A549 (cell line): ENCODE data around the gene KRTAP12-1. TPM values are rescaled to one million over a fixed set of nuclear protein-coding genes. Genes with fewer than 3 reads are reported as not detected.

Experiments
- ATAC-seq, 2 experiments: fragments of 200-7000 bp in 1 of 2; fragments of >200 bp in 1 of 2; cut with Nextera tagmentation in 1 of 2; cut with Tn5 transposase in 1 of 2; 3 replicates each; pipeline versions ENCODE4 v1.8.0 to v1.9.1; 2018 to 2020; ENCODE audit warnings: mild to moderate bottlenecking in 1 of 2, moderate library complexity in 1 of 2
- CTCF ChIA-PET: fragments of 300-600 bp; sonication (Branson Sonifier 250); formaldehyde crosslinking; extraction: SDS; loops from one replicate; lab custom pipeline; 2021; ENCODE audit warnings: antibody characterized with exemption, inconsistent platforms; lab: Yijun Ruan, JAX
- POLR2A ChIA-PET: fragments of 350-600 bp; formaldehyde crosslinking; extraction: SDS; loops from one replicate; lab custom pipeline; 2021; ENCODE audit warnings: antibody characterized with exemption, inconsistent platforms; lab: Yijun Ruan, JAX
- DNase-seq, 2 experiments: peaks; one replicate each; pipeline versions ENCODE4 v3.0.0 to v3.0.0-alpha.2; 2011 to 2016; ENCODE audit warnings: low read depth in 1 of 2, low spot score in 1 of 2
- FAIRE-seq: peaks from 2 replicates; lab custom pipeline; 2011; peaks lifted over from hg19 to GRCh38; lab: Jason Lieb, UNC
- H3K27ac ChIP-seq, 2 experiments: fragments of >200 bp; sonication (Bioruptor Twin); formaldehyde crosslinking; 3 replicates each; pipeline ENCODE4 v1.5.1; 2016 to 2017
- H3K4me1 ChIP-seq: fragments of >200 bp; sonication (Bioruptor Twin); formaldehyde crosslinking; 3 replicates; pipeline ENCODE4 v1.6.1; 2016
- H3K4me2 ChIP-seq: fragments of >200 bp; sonication (Bioruptor Twin); formaldehyde crosslinking; 3 replicates; pipeline ENCODE4 v1.6.1; 2016
- H3K4me3 ChIP-seq: fragments of >200 bp; sonication (Bioruptor Twin); formaldehyde crosslinking; 3 replicates; pipeline ENCODE4 v1.5.1; 2016
- H3K9me3 ChIP-seq: fragments of >200 bp; sonication (Bioruptor Twin); formaldehyde crosslinking; 3 replicates; pipeline ENCODE4 v1.6.1; 2016
- ATOH8 ChIP-seq: fragments of 250-450 bp; sonication (Bioruptor Pico); IDR thresholded peaks from 2 replicates; pipeline ENCODE4 v1.5.0; 2020; ENCODE audit warnings: low read depth, mild to moderate bottlenecking, moderate library complexity
- CBX2 ChIP-seq: fragments of 200-600 bp; sonication (generic); IDR thresholded peaks from 2 replicates; pipeline ENCODE4 v1.6.1; 2016; ENCODE audit warnings: low read depth, mild to moderate bottlenecking, borderline replicate concordance
- CBX8 ChIP-seq: fragments of 200-600 bp; sonication (generic); IDR thresholded peaks from 2 replicates; pipeline ENCODE4 v1.6.1; 2016
- CEBPB ChIP-seq, 2 experiments: fragments of >200 bp in 1 of 2; sonication (Bioruptor Twin) in 1 of 2; formaldehyde crosslinking in 1 of 2; IDR thresholded peaks; 2 replicates each; pipeline ENCODE4 v1.6.1; 2012 to 2016
- CTCF ChIP-seq: fragments of >200 bp; sonication (Bioruptor Twin); formaldehyde crosslinking; IDR thresholded peaks from 3 replicates; pipeline ENCODE4 v1.5.1; 2016
- EP300 ChIP-seq, 2 experiments: fragments of >200 bp; sonication (Bioruptor Twin); formaldehyde crosslinking; IDR thresholded peaks; 2 replicates in 1 of 2; 3 replicates in 1 of 2; pipeline ENCODE4 v1.6.1; 2016 to 2017
- ESRRA ChIP-seq: fragments of 150-350 bp; IDR thresholded peaks from 2 replicates; pipeline ENCODE4 v1.6.1; 2014; ENCODE audit warnings: mild to moderate bottlenecking, low read length, borderline replicate concordance
- FOSB ChIP-seq: fragments of 250-450 bp; sonication (Bioruptor Pico); IDR thresholded peaks from 2 replicates; pipeline ENCODE4 v1.5.0; 2020; ENCODE audit warnings: mild to moderate bottlenecking, moderate library complexity
- FOSL2 ChIP-seq, 2 experiments: fragments of 450-650 bp in 1 of 2; fragments of >200 bp in 1 of 2; sonication (Bioruptor Twin) in 1 of 2; formaldehyde crosslinking; IDR thresholded peaks; 2 replicates each; pipeline versions ENCODE4 v1.5.0 to v1.6.1; 2016 to 2020; ENCODE audit warnings: mild to moderate bottlenecking in 1 of 2, moderate library complexity in 1 of 2
- HEYL ChIP-seq: fragments of 250-450 bp; sonication (Bioruptor Pico); IDR thresholded peaks from 2 replicates; pipeline ENCODE4 v1.8.0; 2021; ENCODE audit warnings: mild to moderate bottlenecking, moderate library complexity
- HOXB13 ChIP-seq: fragments of 250-450 bp; sonication (Bioruptor Pico); IDR thresholded peaks from 2 replicates; pipeline ENCODE4 v1.5.0; 2020; ENCODE audit warnings: low read depth, mild to moderate bottlenecking, moderate library complexity
- HOXB5 ChIP-seq: fragments of 250-450 bp; sonication (Bioruptor Pico); IDR thresholded peaks from 2 replicates; pipeline ENCODE4 v1.5.0; 2020; ENCODE audit warnings: mild to moderate bottlenecking, moderate library complexity
- JUN ChIP-seq, 2 experiments: fragments of >200 bp; sonication (Bioruptor Twin); formaldehyde crosslinking; IDR thresholded peaks; 2 replicates in 1 of 2; 3 replicates in 1 of 2; pipeline ENCODE4 v1.6.1; 2016 to 2017
- KDM1A ChIP-seq: fragments of 200-600 bp; sonication (generic); IDR thresholded peaks from 2 replicates; pipeline ENCODE4 v1.6.1; 2016; ENCODE audit warnings: low read depth, mild to moderate bottlenecking
- KDM5A ChIP-seq: fragments of 200-600 bp; sonication (generic); IDR thresholded peaks from 2 replicates; pipeline ENCODE4 v1.6.1; 2016; ENCODE audit warnings: antibody characterized with exemption, mild to moderate bottlenecking
- NFE2L2 ChIP-seq: fragments of 150-350 bp; conservative IDR thresholded peaks from 2 replicates; pipeline ENCODE4 v1.6.1; 2014; ENCODE audit warnings: low read length
- NR3C1 ChIP-seq: fragments of >200 bp; sonication (Bioruptor Twin); formaldehyde crosslinking; IDR thresholded peaks from 3 replicates; pipeline ENCODE4 v1.6.1; 2017
- PBX3 ChIP-seq: IDR thresholded peaks from 2 replicates; pipeline ENCODE4 v1.6.1; 2012
- PHF8 ChIP-seq: fragments of 200-600 bp; sonication (generic); IDR thresholded peaks from 2 replicates; pipeline ENCODE4 v1.6.1; 2016; ENCODE audit warnings: low read depth, mild to moderate bottlenecking, antibody characterized with exemption, moderate library complexity, borderline replicate concordance
- POLR2A ChIP-seq: IDR thresholded peaks from 2 replicates; pipeline ENCODE4 v1.6.1; 2012; ENCODE audit warnings: mild to moderate bottlenecking, low read length
- POLR2AphosphoS2 ChIP-seq: conservative IDR thresholded peaks from 2 replicates; pipeline ENCODE4 v1.6.1; 2012; ENCODE audit warnings: low read length, improper control_type of control experiment, inconsistent platforms
- TP53 ChIP-seq: fragments of 250-450 bp; sonication (Bioruptor Pico); IDR thresholded peaks from 2 replicates; pipeline ENCODE4 v1.5.0; 2021; ENCODE audit warnings: mild to moderate bottlenecking, moderate library complexity
- ZC3H11A ChIP-seq: fragments of 450-650 bp; IDR thresholded peaks from 2 replicates; pipeline ENCODE4 v1.6.1; 2014; ENCODE audit warnings: antibody characterized with exemption, mild to moderate bottlenecking
- ZSCAN20 ChIP-seq: fragments of 250-450 bp; sonication (Bioruptor Pico); IDR thresholded peaks from 2 replicates; pipeline ENCODE4 v1.8.0; 2022; ENCODE audit warnings: mild to moderate bottlenecking, moderate library complexity
- WGBS: methylation state at CpG from one replicate; pipeline ENCODE4 v1.1.6; 2017; ENCODE audit errors: missing lambda C conversion rate; 5-methylcytosine and 5-hydroxymethylcytosine counted together
- polyA plus RNA-seq, 4 experiments: library from polyadenylated mRNA; depleted of rRNA in 3 of 4; stranded (reverse); fragments of >200 nt; fragmentation: RNase III in 1 of 4; extraction: RNeasy Plus Mini Kit Qiagen cat#74134 plus additional on column Dnase treatment in 1 of 4; gene quantifications; 2 replicates in 3 of 4; 3 replicates in 1 of 4; pipeline ENCODE4 v1.2.3, GENCODE V29; 2011 to 2017

KRTAP12-1 gene
- polyA plus RNA-seq, 2 of the 4 experiments (the other 2 are of a cell fraction), result not detected

- Histone ChIP-seq H3K4me1 (no peaks in the 10 kb centered on the region), H3K4me2 (no peak overlapping the region), H3K9me3 (no peaks in the 10 kb centered on the region), H3K4me3 (no peak overlapping the region)
- DNase-seq, result no peak
- no peak for FAIRE-seq
- CTCF ChIA-PET, result interaction anchor here (0.8 kb wide), 1 partner anchor 10 kb away, joined by 3 read pairs; no protein-coding TSS in a partner anchor
- 29% methylated on average over 7 of the region's 7 CpGs for WGBS
- POLR2A ChIA-PET, result no interaction called here
- TF ChIP-seq TP53 (CRISPR knock-in tag) (no peak), FOSL2 (IDR thresholded peaks at IDR 0.05) (no peak), FOSL2 (CRISPR knock-in tag; IDR thresholded peaks at IDR 0.05) (no peak), POLR2AphosphoS2 (no peak), ATOH8 (no peak), KDM1A (no peak), NFE2L2 (no peak), PBX3 (no peak), ZC3H11A (no peak), FOSB (CRISPR knock-in tag) (no peak), PHF8 (no peak), CTCF (no peak), NR3C1 (no peak)
- TF ChIP-seq, all 56 proteins: peak for 0
- H3K27ac ChIP-seq, result no peak overlapping the region
- no peak for ATAC-seq
Measured at GRCh38 chr21:44684077-44684476, 2.1 kb upstream of the KRTAP12-1 start.

- no peak for TF ChIP-seq TP53 (CRISPR knock-in tag)
- CTCF ChIA-PET, result interaction anchor here (1.5 kb wide), 1 partner anchor 59 kb away, joined by 3 read pairs; no protein-coding TSS in a partner anchor
- WGBS, result 45% methylated on average over 12 of the region's 15 CpGs
- Histone ChIP-seq H3K4me2 (no peak overlapping the region), H3K4me1 (no peaks in the 10 kb centered on the region), H3K9me3 (no peaks in the 10 kb centered on the region), H3K4me3 (no peak overlapping the region), H3K27ac (no peak overlapping the region)
- DNase-seq, result no peak
- POLR2A ChIA-PET, result no interaction called here
- no peak for FAIRE-seq
- no peak for ATAC-seq
Measured at GRCh38 chr21:44682580-44683151, 703 bp upstream of the KRTAP12-1 start.

GRCh38 chr21:44681152-44681551, 811 bp downstream of the KRTAP12-1 start:
- DNase-seq (no peak), FAIRE-seq (no peak), ATAC-seq (no peak)
- H3K27ac ChIP-seq, result no peak overlapping the region
- no peak for TF ChIP-seq FOSL2 (IDR thresholded peaks at IDR 0.05)
- no peak for TF ChIP-seq FOSL2 (CRISPR knock-in tag; IDR thresholded peaks at IDR 0.05)
- TF ChIP-seq POLR2A, result no peak
- TF ChIP-seq HOXB13 (CRISPR knock-in tag), result no peak
- TF ChIP-seq ESRRA, result no peak
- no peak for TF ChIP-seq KDM5A
- no peak for TF ChIP-seq PBX3
- no peak for TF ChIP-seq ATOH8
- no peak for TF ChIP-seq CBX8
- no peak for TF ChIP-seq JUN (IDR thresholded peaks at IDR 0.05)
- no peak for TF ChIP-seq CEBPB (IDR thresholded peaks at IDR 0.05)
- no peak for TF ChIP-seq HOXB5 (CRISPR knock-in tag)
- TF ChIP-seq CBX2, result no peak
- TF ChIP-seq EP300 (IDR thresholded peaks at IDR 0.05), result no peak
- no peak for TF ChIP-seq HEYL (CRISPR knock-in tag)
- no peak for TF ChIP-seq ZSCAN20 (CRISPR knock-in tag)
- no peak for TF ChIP-seq PHF8
- 54% methylated on average over 6 of the region's 11 CpGs for WGBS
- POLR2A ChIA-PET, result no interaction called here
- H3K9me3 ChIP-seq, result no peaks in the 10 kb centered on the region
- no peak overlapping the region for H3K4me3 ChIP-seq
- H3K4me1 ChIP-seq, result no peaks in the 10 kb centered on the region
- CTCF ChIA-PET, result interaction anchor here (1.5 kb wide), 1 partner anchor 61 kb away, joined by 3 read pairs; no protein-coding TSS in a partner anchor
- no peak overlapping the region for H3K4me2 ChIP-seq
